Endodermal cell (in vitro differentiated cells): ENCODE results near the gene S100A14. TPM values are rescaled to one million over a fixed set of nuclear protein-coding genes. Genes with fewer than 3 reads are reported as not detected.

ENCODE experiments used
- DNase-seq: peaks from one replicate; pipeline ENCODE4 v3.0.0-alpha.2; 2017
- H3K27ac ChIP-seq: 2 replicates; pipeline ENCODE4 v1.5.1; 2013; ENCODE audit warnings: mild to moderate bottlenecking, low read depth, low read length, moderate library complexity
- H3K27me3 ChIP-seq: 2 replicates; pipeline ENCODE4 v1.6.1; 2013; ENCODE audit warnings: mild to moderate bottlenecking, low read length, moderate library complexity; ENCODE audit not compliant: insufficient read depth, control insufficient read depth, poor library complexity, severe bottlenecking
- H3K36me3 ChIP-seq: 2 replicates; pipeline ENCODE4 v1.7.0; 2013; ENCODE audit warnings: mild to moderate bottlenecking, low read length, moderate library complexity; ENCODE audit not compliant: control insufficient read depth, insufficient read depth
- H3K4me1 ChIP-seq: one replicate; pipeline ENCODE4 v1.7.0; 2013; ENCODE audit warnings: low read length; ENCODE audit not compliant: control insufficient read depth, insufficient read depth
- H3K4me3 ChIP-seq: 2 replicates; pipeline ENCODE4 v1.5.1; 2013; ENCODE audit warnings: mild to moderate bottlenecking, low read length, moderate library complexity
- H3K9ac ChIP-seq: 2 replicates; pipeline ENCODE4 v1.6.1; 2013; ENCODE audit warnings: mild to moderate bottlenecking, low read length, moderate library complexity; ENCODE audit not compliant: poor library complexity, severe bottlenecking; ENCODE audit errors: extremely low read depth
- H3K9me3 ChIP-seq: 2 replicates; pipeline ENCODE4 v1.6.1; 2013; ENCODE audit warnings: mild to moderate bottlenecking, low read length, moderate library complexity; ENCODE audit not compliant: control insufficient read depth
- H3K27ac Mint-ChIP-seq: 2 replicates; pipeline ENCODE4 v1.8.0; 2020; ENCODE audit warnings: mixed read lengths
- H3K27me3 Mint-ChIP-seq: 2 replicates; pipeline ENCODE4 v1.8.0; 2021; ENCODE audit warnings: mild to moderate bottlenecking, mixed read lengths; ENCODE audit not compliant: insufficient read depth
- H3K36me3 Mint-ChIP-seq: 2 replicates; pipeline ENCODE4 v1.8.0; 2020; ENCODE audit warnings: low read depth, mixed read lengths
- H3K4me1 Mint-ChIP-seq: 2 replicates; pipeline ENCODE4 v1.8.0; 2020; ENCODE audit warnings: mixed read lengths
- H3K4me3 Mint-ChIP-seq: 2 replicates; pipeline ENCODE4 v1.8.0; 2020; ENCODE audit warnings: mild to moderate bottlenecking, moderate library complexity, mixed read lengths
- H3K9me3 Mint-ChIP-seq: 2 replicates; pipeline ENCODE4 v1.8.0; 2020; ENCODE audit warnings: mild to moderate bottlenecking, mixed read lengths
- WGBS, 2 experiments: methylation state at CpG; one replicate each; pipeline versions ENCODE4 v1.1.5 to v1.1.7; 2013; ENCODE audit warnings: missing lambda C conversion rate in 2 of 2, mixed read lengths in 1 of 2; ENCODE audit not compliant: insufficient coverage in 1 of 2, insufficient read length in 1 of 2; 5-methylcytosine and 5-hydroxymethylcytosine counted together
- total RNA-seq, 2 donors: library from RNA; stranded (reverse); fragmentation: NEBNext Ultra II Directional in 1 of 2; extraction: Animal tissue kit (Norgen Biotek cat#: 25700) in 1 of 2; gene quantifications; 2 replicates in 1 of 2; 3 replicates in 1 of 2; pipeline ENCODE4 v1.2.1, GENCODE V29; 2021
- TF ChIP-seq, protein P1 (sequence below): fragments of 200-600 bp; sonication (generic); conservative IDR thresholded peaks from 2 replicates; pipeline ENCODE4 v1.5.0; 2021; ENCODE audit warnings: antibody characterized with exemption, mild to moderate bottlenecking

S100A14 gene
- total RNA-seq, 2 donors from 2014 or later = 53.8 to 119 TPM

DNA sequence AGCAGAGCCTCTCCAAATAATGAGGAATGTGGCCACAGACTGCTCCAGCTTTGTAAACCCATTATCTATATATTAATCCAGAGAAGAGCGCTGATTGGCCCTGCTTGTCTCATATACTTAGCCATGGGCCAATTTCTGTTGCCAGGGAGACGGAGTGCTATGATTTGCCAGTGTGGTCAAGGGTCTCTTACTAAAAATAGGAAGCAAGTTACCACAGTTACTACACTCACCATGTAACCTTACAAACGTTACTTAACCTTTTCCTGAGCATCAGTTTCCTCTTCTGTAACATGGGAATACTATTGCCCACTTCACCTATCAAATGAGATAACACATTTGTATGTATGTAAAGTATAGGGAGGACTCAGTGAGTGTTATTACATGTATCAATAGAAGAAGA lies 42.8 kb downstream of the S100A14 start:
- DNase-seq = no peak
- H3K9me3 Mint-ChIP-seq = peaks cover 29% of the 10 kb centered on the region
- Histone ChIP-seq H3K9ac (no peak overlapping the region), H3K27me3 (no peaks in the 10 kb centered on the region), H3K4me3 (no peak overlapping the region), H3K36me3 (no peaks in the 10 kb centered on the region), H3K4me1 (peaks cover 6% of the 10 kb centered on the region), H3K27ac (no peak overlapping the region), H3K9me3 (peaks cover 8% of the 10 kb centered on the region)
- peaks cover 3% of the 10 kb centered on the region for H3K36me3 Mint-ChIP-seq
- 97 to 100% methylated on average over 2 to 3 of the region's 3 CpGs for WGBS, 2 experiments
- TF ChIP-seq, protein P1, sequence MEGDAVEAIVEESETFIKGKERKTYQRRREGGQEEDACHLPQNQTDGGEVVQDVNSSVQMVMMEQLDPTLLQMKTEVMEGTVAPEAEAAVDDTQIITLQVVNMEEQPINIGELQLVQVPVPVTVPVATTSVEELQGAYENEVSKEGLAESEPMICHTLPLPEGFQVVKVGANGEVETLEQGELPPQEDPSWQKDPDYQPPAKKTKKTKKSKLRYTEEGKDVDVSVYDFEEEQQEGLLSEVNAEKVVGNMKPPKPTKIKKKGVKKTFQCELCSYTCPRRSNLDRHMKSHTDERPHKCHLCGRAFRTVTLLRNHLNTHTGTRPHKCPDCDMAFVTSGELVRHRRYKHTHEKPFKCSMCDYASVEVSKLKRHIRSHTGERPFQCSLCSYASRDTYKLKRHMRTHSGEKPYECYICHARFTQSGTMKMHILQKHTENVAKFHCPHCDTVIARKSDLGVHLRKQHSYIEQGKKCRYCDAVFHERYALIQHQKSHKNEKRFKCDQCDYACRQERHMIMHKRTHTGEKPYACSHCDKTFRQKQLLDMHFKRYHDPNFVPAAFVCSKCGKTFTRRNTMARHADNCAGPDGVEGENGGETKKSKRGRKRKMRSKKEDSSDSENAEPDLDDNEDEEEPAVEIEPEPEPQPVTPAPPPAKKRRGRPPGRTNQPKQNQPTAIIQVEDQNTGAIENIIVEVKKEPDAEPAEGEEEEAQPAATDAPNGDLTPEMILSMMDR = no peak
- H3K4me3 Mint-ChIP-seq = no peak overlapping the region
- H3K27me3 Mint-ChIP-seq = peaks cover 7% of the 10 kb centered on the region
- H3K27ac Mint-ChIP-seq = no peak overlapping the region
- H3K4me1 Mint-ChIP-seq = peaks cover 22% of the 10 kb centered on the region

DNA sequence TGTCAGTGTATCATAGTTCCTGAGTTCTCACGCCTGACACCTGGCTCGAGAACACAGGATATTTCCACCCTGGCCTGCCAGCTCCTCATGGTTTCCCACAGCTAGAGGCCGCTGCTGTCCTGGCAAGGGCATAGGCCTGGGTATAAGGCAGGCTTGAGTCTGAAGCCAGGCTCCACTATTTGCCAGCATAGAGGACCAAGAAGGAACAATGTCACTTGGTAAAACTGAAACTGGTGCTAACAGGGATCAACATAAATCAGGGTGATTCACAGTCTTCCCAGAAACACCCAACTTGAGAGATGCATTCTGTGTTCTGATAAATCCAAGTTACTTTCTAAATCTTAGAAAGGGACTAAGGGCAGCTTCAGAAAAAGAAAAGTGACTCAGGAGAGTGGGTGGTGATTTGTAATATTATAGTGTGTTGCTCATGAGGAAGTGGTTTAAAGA lies 43.5 kb downstream of the S100A14 start:
- Mint-ChIP-seq H3K27me3 (peaks cover 7% of the 10 kb centered on the region), H3K36me3 (peaks cover 3% of the 10 kb centered on the region), H3K27ac (no peak overlapping the region), H3K4me3 (no peak overlapping the region), H3K4me1 (peaks cover 22% of the 10 kb centered on the region), H3K9me3 (peaks cover 29% of the 10 kb centered on the region)
- Histone ChIP-seq H3K9me3 (peaks cover 8% of the 10 kb centered on the region), H3K4me1 (peaks cover 4% of the 10 kb centered on the region), H3K9ac (no peak overlapping the region), H3K36me3 (no peaks in the 10 kb centered on the region), H3K4me3 (no peak overlapping the region), H3K27ac (no peak overlapping the region), H3K27me3 (no peaks in the 10 kb centered on the region)
- peak; percentile 90 for DNase-seq
- TF ChIP-seq, protein P1 = peak; percentile 88
- WGBS, 2 experiments = 36 to 52% methylated on average over 3 of the region's 3 CpGs

DNA sequence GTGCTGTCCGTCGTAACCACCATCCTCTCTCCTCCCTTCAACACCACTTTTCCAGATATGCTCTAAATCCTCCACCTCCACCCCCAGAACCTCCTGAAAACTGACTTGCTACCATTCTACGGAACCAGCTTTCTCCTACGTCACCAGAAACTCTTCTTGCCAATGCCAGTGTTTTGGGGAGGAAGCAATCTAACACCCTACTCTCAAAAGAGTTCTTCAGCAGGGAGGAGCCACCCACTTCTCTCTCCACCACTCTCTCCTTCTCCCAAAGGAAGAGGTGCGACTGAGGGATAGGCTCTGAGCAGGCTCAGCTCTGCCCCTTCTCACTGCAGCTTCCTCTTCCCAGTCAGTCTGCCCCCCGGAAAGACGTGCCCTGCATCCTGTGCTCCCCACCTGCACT lies 44.4 kb downstream of the S100A14 start:
- Histone ChIP-seq H3K27ac (no peak overlapping the region), H3K36me3 (no peaks in the 10 kb centered on the region), H3K9me3 (peaks cover 8% of the 10 kb centered on the region), H3K4me1 (peaks cover 7% of the 10 kb centered on the region), H3K4me3 (no peak overlapping the region), H3K9ac (no peak overlapping the region), H3K27me3 (no peaks in the 10 kb centered on the region)
- Mint-ChIP-seq H3K36me3 (peaks cover 3% of the 10 kb centered on the region), H3K27ac (no peak overlapping the region), H3K4me1 (peaks cover 20% of the 10 kb centered on the region), H3K9me3 (peaks cover 29% of the 10 kb centered on the region), H3K4me3 (no peak overlapping the region), H3K27me3 (peaks cover 7% of the 10 kb centered on the region)
- WGBS, 2 experiments = 89 to 93% methylated on average over 3 to 7 of the region's 7 CpGs
- TF ChIP-seq, protein P1 = no peak
- no peak for DNase-seq
